Measurements from ENCODE around the gene TBL1Y.
"Not testable (repeated sequence)": the region's sequence is repeated elsewhere in the genome, so short reads cannot be mapped to it uniquely, and the experiment has no call there.

Gene TBL1Y

GRCh38 chrY:6910372-6911252 lies at the start of gene TBL1Y:
TSS of gene TBL1Y (plus strand) at chrY:6910697. CDS start at chrY:7025085, 114,388 bp downstream.
- DNase-seq, result no peak

- no peak for DNase-seq
Measured at GRCh38 chrY:6894496-6894895, 16.0 kb upstream of the TBL1Y start.

GRCh38 chrY:6895236-6895635 lies 15.3 kb upstream of the TBL1Y start:
- DNase-seq, result no peak

GRCh38 chrY:6902116-6902515 lies 8.4 kb upstream of the TBL1Y start:
- DNase-seq, result not testable (repeated sequence)

GRCh38 chrY:6907591-6907990 lies 2.9 kb upstream of the TBL1Y start:
- no peak for DNase-seq

GRCh38 chrY:6908021-6908420 lies 2.5 kb upstream of the TBL1Y start:
- DNase-seq, result not testable (repeated sequence)

GRCh38 chrY:6909118-6909521 lies 1.4 kb upstream of the TBL1Y start:
- DNase-seq, result no peak

GRCh38 chrY:6909856-6910255 lies 641 bp upstream of the TBL1Y start:
- no peak for DNase-seq

- no peak for DNase-seq
Measured at GRCh38 chrY:6911253-6911881, 870 bp downstream of the TBL1Y start, which contains the start of gene AMELY. TSS of gene AMELY (minus strand) at chrY:6911752. CDS start at chrY:6872608, 39,144 bp downstream.

- DNase-seq, result no peak
Measured at GRCh38 chrY:6913362-6913761, 2.9 kb downstream of the TBL1Y start.

GRCh38 chrY:6921061-6921460 lies 10.6 kb downstream of the TBL1Y start:
- DNase-seq, result no peak

GRCh38 chrY:6928265-6928664 lies 17.8 kb downstream of the TBL1Y start:
- DNase-seq, result no peak

- no peak for DNase-seq
Measured at GRCh38 chrY:6929237-6929636, 18.7 kb downstream of the TBL1Y start.

- no peak for DNase-seq
Measured at GRCh38 chrY:6931779-6932396, 21.4 kb downstream of the TBL1Y start.

- DNase-seq, result no peak
Measured at GRCh38 chrY:6935497-6935896, 25.0 kb downstream of the TBL1Y start.

- no peak for DNase-seq
Measured at GRCh38 chrY:6947695-6948094, 37.2 kb downstream of the TBL1Y start.

- DNase-seq, result no peak
Measured at GRCh38 chrY:6948378-6948777, 37.9 kb downstream of the TBL1Y start.

- no peak for DNase-seq
Measured at GRCh38 chrY:6949947-6950346, 39.5 kb downstream of the TBL1Y start.

GRCh38 chrY:6964732-6965131 lies 54.2 kb downstream of the TBL1Y start:
- DNase-seq, result no peak

GRCh38 chrY:6966521-6966920 lies 56.0 kb downstream of the TBL1Y start:
- DNase-seq, result no peak

GRCh38 chrY:6967736-6968135 lies 57.2 kb downstream of the TBL1Y start:
- no peak for DNase-seq

- no peak for DNase-seq
Measured at GRCh38 chrY:6968191-6968590, 57.7 kb downstream of the TBL1Y start.

GRCh38 chrY:6972271-6972887 lies 61.9 kb downstream of the TBL1Y start:
- no peak for DNase-seq
